HepG2 (cell line): Measurements from ENCODE around the gene FAM234A. TPM values are rescaled to one million over a fixed set of nuclear protein-coding genes. Genes with fewer than 3 reads are reported as not detected.
A peak's percentile ranks its signal among the peaks of the same experiment; 100 is the strongest.

Source experiments
- ARNT ChIP-seq: fragments of 450-650 bp; IDR thresholded peaks from 2 replicates; pipeline ENCODE4 v1.6.1; 2017
- EZH2 ChIP-seq: conservative IDR thresholded peaks from 2 replicates; pipeline ENCODE4 v1.6.1; 2012; ENCODE audit warnings: mild to moderate bottlenecking, low read depth, low read length, moderate library complexity
- HMG20A ChIP-seq: IDR thresholded peaks from 2 replicates; pipeline ENCODE4 v1.6.1; 2016; ENCODE audit warnings: borderline replicate concordance
- MEIS2 ChIP-seq: sonication (generic); formaldehyde crosslinking; IDR thresholded peaks from 2 replicates; pipeline ENCODE4 v1.9.0; 2021; ENCODE audit warnings: mild to moderate bottlenecking, missing genetic modification reagents
- NFE2L1 ChIP-seq: sonication (generic); formaldehyde crosslinking; IDR thresholded peaks from 2 replicates; pipeline ENCODE4 v1.4.0; 2020; ENCODE audit warnings: missing genetic modification reagents, mild to moderate bottlenecking, borderline replicate concordance
- PAF1 ChIP-seq: IDR thresholded peaks from 2 replicates; pipeline ENCODE4 v1.6.1; 2016; ENCODE audit warnings: missing genetic modification reagents, missing compliant biosample characterization
- POGK ChIP-seq: sonication (generic); formaldehyde crosslinking; conservative IDR thresholded peaks from 2 replicates; pipeline ENCODE4 v1.8.0; 2022; ENCODE audit warnings: mild to moderate bottlenecking, moderate library complexity, missing genetic modification reagents
- PRDM10 ChIP-seq: sonication (generic); formaldehyde crosslinking; IDR thresholded peaks from 2 replicates; pipeline ENCODE4 v1.4.0; 2020; ENCODE audit warnings: low read depth, missing genetic modification reagents
- RORA ChIP-seq: sonication (generic); formaldehyde crosslinking; IDR thresholded peaks from 2 replicates; pipeline ENCODE4 v1.5.0; 2020; ENCODE audit warnings: mild to moderate bottlenecking, missing genetic modification reagents, moderate library complexity
- TRAFD1 ChIP-seq: sonication (generic); formaldehyde crosslinking; IDR thresholded peaks from 2 replicates; pipeline ENCODE4 v1.5.1; 2020; ENCODE audit warnings: missing genetic modification reagents, mild to moderate bottlenecking, borderline replicate concordance
- ZKSCAN5 ChIP-seq: sonication (generic); formaldehyde crosslinking; IDR thresholded peaks from 2 replicates; pipeline ENCODE4 v1.5.1; 2020; ENCODE audit warnings: mild to moderate bottlenecking, missing genetic modification reagents
- ZNF17 ChIP-seq: sonication (generic); formaldehyde crosslinking; IDR thresholded peaks from 2 replicates; pipeline ENCODE4 v1.5.0; 2020; ENCODE audit warnings: mild to moderate bottlenecking, missing genetic modification reagents
- ZNF546 ChIP-seq: sonication (generic); formaldehyde crosslinking; conservative IDR thresholded peaks from 2 replicates; pipeline ENCODE4 v1.8.1; 2023; ENCODE audit warnings: mild to moderate bottlenecking, missing genetic modification reagents
- ZNF557 ChIP-seq: sonication (generic); formaldehyde crosslinking; IDR thresholded peaks from 2 replicates; pipeline ENCODE4 v1.4.0; 2020; ENCODE audit warnings: missing genetic modification reagents
- ZNF572 ChIP-seq: sonication (generic); formaldehyde crosslinking; IDR thresholded peaks from 2 replicates; pipeline ENCODE4 v1.5.1; 2020; ENCODE audit warnings: mild to moderate bottlenecking, missing genetic modification reagents
- ZNF773 ChIP-seq: sonication (generic); formaldehyde crosslinking; IDR thresholded peaks from 2 replicates; pipeline ENCODE4 v1.4.0; 2020; ENCODE audit warnings: missing genetic modification reagents, borderline replicate concordance
- ZXDC ChIP-seq: sonication (generic); formaldehyde crosslinking; IDR thresholded peaks from 2 replicates; pipeline ENCODE4 v1.5.0; 2020; ENCODE audit warnings: mild to moderate bottlenecking, missing genetic modification reagents
- polyA plus RNA-seq, 8 experiments: library from polyadenylated mRNA; depleted of rRNA in 3 of 8; stranded (reverse) in 7 of 8; unstranded in 1 of 8; fragments of >200 nt; fragmentation: Illumina TruSeq in 4 of 8; extraction: Trizol in 4 of 8; gene quantifications; 2 replicates each; pipeline versions ENCODE4 v1.2.1 to v1.2.3, GENCODE V29; 2011 to 2016; ENCODE audit warnings: low read depth in 4 of 8, missing spikeins in 1 of 8, mixed read lengths in 1 of 8; ENCODE audit not compliant: insufficient read depth in 1 of 8
- total RNA-seq, 5 experiments: library from RNA; depleted of rRNA; stranded (reverse); fragments of >200 nt; fragmentation: Illumina TruSeq; extraction: Trizol; gene quantifications; 2 replicates each; pipeline ENCODE4 v1.2.3, GENCODE V29; 2016; ENCODE audit warnings: low read depth in 1 of 5
- TF ChIP-seq, protein P1 (sequence below): sonication (generic); formaldehyde crosslinking; IDR thresholded peaks from 2 replicates; pipeline ENCODE4 v1.8.1; 2023; ENCODE audit warnings: mild to moderate bottlenecking, inconsistent platforms, moderate library complexity, missing genetic modification reagents, borderline replicate concordance

The FAM234A gene
- total and polyA plus RNA-seq, 2 of the 13 experiments (the other 11 are each of a cell fraction or from before 2014, with no cell fraction given): 29.2 to 34.4 TPM

- TF ChIP-seq ZXDC (CRISPR knock-in tag) (no peak), MEIS2 (no peak), PRDM10 (CRISPR knock-in tag) (no peak), ZNF17 (CRISPR knock-in tag) (no peak), ZNF546 (CRISPR knock-in tag) (no peak), TRAFD1 (CRISPR knock-in tag) (no peak), RORA (CRISPR knock-in tag) (no peak), HMG20A (no peak), NFE2L1 (CRISPR knock-in tag) (no peak), PAF1 (CRISPR knock-in tag) (no peak), EZH2 (peak; percentile 81), ZNF557 (CRISPR knock-in tag) (no peak), ZNF572 (CRISPR knock-in tag) (no peak), ZNF773 (no peak), POGK (CRISPR knock-in tag) (no peak), ZKSCAN5 (no peak), ARNT (no peak)
- TF ChIP-seq, protein P1, sequence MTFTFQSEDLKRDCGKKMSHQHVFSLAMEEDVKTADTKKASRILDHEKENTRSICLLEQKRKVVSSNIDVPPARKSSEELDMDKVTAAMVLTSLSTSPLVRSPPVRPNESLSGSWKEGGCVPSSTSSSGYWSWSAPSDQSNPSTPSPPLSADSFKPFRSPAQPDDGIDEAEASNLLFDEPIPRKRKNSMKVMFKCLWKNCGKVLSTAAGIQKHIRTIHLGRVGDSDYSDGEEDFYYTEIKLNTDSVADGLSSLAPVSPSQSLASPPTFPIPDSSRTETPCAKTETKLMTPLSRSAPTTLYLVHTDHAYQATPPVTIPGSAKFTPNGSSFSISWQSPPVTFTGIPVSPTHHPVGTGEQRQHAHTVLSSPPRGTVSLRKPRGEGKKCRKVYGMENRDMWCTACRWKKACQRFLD (CRISPR knock-in tag): no peak
Observed at GRCh38 chr16:272633-273546, 38.3 kb downstream of the FAM234A start (continued).
